GM18867 (cell line): Measurements from ENCODE around the gene ROR1.
A peak's percentile ranks its signal among the peaks of the same experiment; 100 is the strongest.

Source experiments
- ATAC-seq: cut with Tn5 transposase; IDR thresholded peaks from one replicate; pipeline ENCODE4 v1.9.1; 2021; ENCODE audit warnings: mild to moderate bottlenecking, moderate library complexity; ENCODE audit not compliant: unreplicated experiment

ROR1 gene

GRCh38 chr1:64000021-64000420 is 226.2 kb downstream of the ROR1 start:
- no peak for ATAC-seq

- ATAC-seq: no peak
Observed at GRCh38 chr1:64001038-64001437, 227.2 kb downstream of the ROR1 start.

GRCh38 chr1:64004451-64005025 is 230.7 kb downstream of the ROR1 start:
- ATAC-seq: no peak

GRCh38 chr1:64005801-64006200 is 232.0 kb downstream of the ROR1 start:
- no peak for ATAC-seq

GRCh38 chr1:64006276-64007051 is 232.6 kb downstream of the ROR1 start:
- ATAC-seq: no peak

GRCh38 chr1:64010316-64010715 is 236.5 kb downstream of the ROR1 start:
- no peak for ATAC-seq

- ATAC-seq: no peak
Observed at GRCh38 chr1:64013395-64013794, 239.6 kb downstream of the ROR1 start.

GRCh38 chr1:64019818-64020217 is 246.0 kb downstream of the ROR1 start:
- ATAC-seq: peak; percentile 78

- ATAC-seq: no peak
Observed at GRCh38 chr1:64021066-64021465, 247.2 kb downstream of the ROR1 start.

GRCh38 chr1:64025051-64025450 is 251.2 kb downstream of the ROR1 start:
- ATAC-seq: no peak

GRCh38 chr1:64029037-64029436 is 255.2 kb downstream of the ROR1 start:
- no peak for ATAC-seq

- ATAC-seq: no peak
Observed at GRCh38 chr1:64030411-64030810, 256.6 kb downstream of the ROR1 start.

GRCh38 chr1:64031236-64031635 is 257.4 kb downstream of the ROR1 start:
- no peak for ATAC-seq

GRCh38 chr1:64033667-64034220 is 259.9 kb downstream of the ROR1 start:
- no peak for ATAC-seq

GRCh38 chr1:64036549-64036948 is 262.7 kb downstream of the ROR1 start:
- no peak for ATAC-seq

- no peak for ATAC-seq
Observed at GRCh38 chr1:64038119-64038518, 264.3 kb downstream of the ROR1 start.

GRCh38 chr1:64038965-64039364 is 265.1 kb downstream of the ROR1 start:
- ATAC-seq: no peak

- ATAC-seq: no peak
Observed at GRCh38 chr1:64039390-64039926, 265.6 kb downstream of the ROR1 start.

- ATAC-seq: no peak
Observed at GRCh38 chr1:64041371-64042131, 267.7 kb downstream of the ROR1 start.

- no peak for ATAC-seq
Observed at GRCh38 chr1:64042331-64043100, 268.7 kb downstream of the ROR1 start.

- no peak for ATAC-seq
Observed at GRCh38 chr1:64043288-64043687, 269.5 kb downstream of the ROR1 start.
